DMS114 treated with DMSO at 0.1 percent for 48 hours (cell line): Measurements from ENCODE around the gene ZNF654.
"Not testable (repeated sequence)": the region's sequence is repeated elsewhere in the genome, so short reads cannot be mapped to it uniquely, and the experiment has no call there.

Source experiments
- DNase-seq: peaks from one replicate; lab custom pipeline; 2025; ENCODE audit not compliant: unreplicated experiment; lab: John Stamatoyannopoulos, UW

Gene ZNF654

DNA sequence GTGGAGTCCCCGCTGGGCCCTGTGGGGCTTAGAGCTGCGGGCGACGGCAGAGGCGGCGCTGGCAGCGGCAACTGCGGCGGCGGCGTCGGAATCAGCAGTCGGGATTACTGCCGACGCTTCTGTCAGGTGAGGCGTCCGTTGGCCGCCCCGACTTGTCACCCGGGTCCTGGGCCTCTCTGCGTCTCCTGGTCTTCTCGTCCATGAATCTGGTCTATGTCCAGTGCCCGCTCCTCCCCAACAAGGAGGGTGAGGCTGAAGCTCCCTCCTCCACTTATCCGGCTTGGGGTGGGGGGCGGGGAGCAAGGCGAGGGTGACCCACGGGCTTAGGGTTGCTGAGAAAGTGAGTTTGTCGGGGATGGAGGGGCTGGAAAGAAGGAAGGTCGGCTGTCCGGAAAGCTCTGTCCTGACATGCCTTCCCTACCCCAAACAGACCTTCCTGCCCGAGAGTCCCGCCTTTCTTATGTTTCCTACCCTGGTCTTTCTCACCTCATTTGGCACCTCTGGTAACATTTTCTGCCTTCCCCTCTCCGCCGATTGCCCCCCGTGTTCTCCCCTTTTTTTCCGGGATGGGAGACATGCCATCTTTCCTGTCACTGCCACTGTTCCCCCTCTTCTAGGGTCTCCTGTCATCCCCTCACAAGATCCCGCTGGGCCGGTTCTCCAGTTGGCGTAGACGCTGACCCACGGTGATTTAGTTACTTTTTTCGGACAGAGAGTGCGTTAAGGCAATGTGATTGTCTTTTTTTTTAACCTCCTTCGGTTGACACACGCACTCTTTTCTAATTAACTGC, 520 bp downstream of the ZNF654 start:
- peak; percentile 52 for DNase-seq

DNA sequence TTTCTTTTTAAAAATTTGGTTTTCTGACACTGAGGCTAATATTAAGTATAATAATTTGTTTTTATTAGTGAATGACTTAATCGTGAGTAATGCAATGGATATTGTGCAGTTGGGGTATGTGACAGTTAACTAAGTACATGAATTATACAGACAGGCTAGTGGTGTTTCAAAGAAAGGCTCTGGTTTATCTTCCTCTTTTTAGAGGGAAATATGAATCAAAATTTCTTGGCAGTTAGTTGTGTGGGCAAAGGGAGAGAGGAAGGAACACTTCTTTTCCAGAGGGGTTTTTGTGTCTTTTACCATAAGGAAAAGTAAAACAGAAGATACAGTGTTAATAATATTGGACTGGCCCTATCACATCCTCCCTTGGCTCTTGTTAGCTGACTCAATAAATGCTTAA, 2.7 kb downstream of the ZNF654 start:
- no peak for DNase-seq

DNA sequence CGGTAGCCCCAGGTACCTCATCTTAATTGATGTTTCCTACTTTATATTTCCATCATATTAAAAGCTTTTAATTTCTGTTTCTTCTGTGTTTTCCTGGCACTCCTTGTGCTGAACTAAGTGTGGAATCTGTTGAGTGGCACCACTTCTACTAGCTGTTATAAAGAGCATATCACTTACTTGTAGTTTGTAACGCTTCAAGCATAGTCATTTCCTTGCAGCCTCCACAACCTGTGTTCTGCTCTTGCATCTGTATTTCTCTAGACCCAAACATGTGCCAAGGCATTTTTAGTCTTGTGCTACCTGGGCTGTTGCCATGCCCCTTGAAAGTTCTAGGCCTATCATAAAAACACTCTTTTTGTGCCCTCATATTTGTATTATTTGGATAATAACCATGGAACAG, 16.0 kb downstream of the ZNF654 start:
- DNase-seq, result no peak

DNA sequence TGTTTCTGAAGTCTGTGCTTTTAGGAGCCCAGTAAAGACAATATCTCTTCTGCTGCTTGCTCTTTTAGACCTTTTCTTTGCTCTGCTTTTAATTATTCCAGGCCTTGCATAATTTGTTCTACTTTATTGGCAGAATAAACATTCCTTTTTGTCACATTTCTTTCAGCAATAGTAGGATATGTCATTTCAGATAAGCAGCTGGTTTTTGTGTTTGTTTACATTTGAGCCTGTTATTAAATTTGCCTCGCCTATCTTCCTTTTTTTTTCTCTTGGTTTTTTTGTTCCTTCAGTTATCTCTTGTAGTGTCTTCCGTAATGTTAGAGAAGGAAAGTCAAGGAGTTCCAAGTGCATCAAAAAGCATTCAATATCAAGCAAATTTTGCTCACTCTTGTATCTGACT, 16.4 kb downstream of the ZNF654 start:
- DNase-seq, result no peak

DNA sequence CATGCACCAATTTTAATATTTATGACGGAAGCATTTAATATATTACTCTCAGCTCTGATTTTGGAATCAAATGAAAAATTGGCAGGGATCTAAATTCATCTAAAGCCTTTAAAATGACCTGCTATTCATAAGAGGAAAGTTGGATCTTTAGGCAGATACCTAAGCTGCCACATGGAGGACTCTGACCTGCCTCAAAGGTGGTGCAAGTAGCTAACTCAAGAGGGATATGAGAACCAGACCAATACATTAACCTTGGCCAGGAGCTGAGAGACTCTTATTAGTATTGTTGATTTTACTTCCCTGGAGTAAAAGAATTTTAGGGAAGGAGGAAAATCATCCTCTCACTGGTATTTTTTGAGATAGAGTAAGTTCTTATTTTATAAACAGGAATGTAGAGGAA, 17.7 kb downstream of the ZNF654 start:
- DNase-seq, result no peak

DNA sequence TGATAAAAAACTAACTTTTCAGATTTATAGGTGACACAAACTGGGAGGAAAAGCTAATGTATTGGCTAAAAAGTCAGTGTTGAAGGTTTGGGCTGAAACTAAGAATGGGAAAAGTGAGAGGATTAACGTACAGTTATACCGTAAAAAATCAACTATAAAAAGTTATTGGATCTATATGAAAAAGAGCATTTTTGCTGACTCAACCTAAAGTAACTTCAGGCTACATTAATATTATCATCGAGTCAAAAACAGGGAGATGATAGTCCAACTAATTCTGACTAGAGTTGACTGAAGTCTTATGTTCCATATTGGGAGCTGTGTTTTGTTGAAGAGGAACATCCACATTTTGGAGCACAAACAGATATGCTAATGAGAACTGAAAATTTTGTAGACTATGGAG, 19.9 kb downstream of the ZNF654 start:
- no peak for DNase-seq

DNA sequence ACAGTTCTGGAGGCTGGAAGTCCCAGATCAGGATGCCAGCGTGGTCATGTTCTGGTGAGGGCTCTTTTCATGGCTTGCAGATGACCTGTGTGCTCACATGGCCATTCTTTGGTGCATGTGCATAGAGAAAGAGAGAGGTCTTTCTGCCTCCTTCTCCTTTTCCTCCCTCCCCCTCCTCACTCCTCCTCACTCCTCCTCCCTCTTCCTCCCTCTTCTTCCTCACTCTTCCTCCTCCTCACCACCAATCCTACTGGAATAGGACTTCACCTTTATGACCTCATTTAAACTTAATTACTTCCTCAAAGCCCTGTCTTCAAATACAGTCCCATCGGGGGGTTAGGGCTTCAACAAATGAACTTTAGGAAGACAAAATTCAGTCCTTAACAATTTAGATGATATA, 23.8 kb downstream of the ZNF654 start:
- no peak for DNase-seq

DNA sequence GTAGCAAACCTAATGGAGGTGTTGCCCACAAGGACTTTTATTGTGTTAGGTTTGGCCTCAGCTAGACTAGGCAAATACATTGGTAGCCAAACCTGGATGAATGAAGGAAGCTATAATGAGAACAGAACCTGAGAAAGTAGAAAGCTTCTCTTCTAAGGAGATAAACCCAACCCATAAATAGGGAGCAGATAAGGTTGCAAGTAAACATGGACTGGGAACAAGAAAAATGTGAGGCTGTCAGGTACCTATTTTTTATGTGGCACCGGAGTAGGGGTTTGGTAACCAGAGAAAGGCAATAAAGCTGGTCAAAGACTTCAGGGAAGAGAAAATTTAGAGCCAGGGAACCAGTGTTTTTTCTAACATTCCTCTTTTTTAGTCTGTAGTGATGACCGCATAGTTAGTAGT, 25.0 kb downstream of the ZNF654 start:
- DNase-seq, result no peak

DNA sequence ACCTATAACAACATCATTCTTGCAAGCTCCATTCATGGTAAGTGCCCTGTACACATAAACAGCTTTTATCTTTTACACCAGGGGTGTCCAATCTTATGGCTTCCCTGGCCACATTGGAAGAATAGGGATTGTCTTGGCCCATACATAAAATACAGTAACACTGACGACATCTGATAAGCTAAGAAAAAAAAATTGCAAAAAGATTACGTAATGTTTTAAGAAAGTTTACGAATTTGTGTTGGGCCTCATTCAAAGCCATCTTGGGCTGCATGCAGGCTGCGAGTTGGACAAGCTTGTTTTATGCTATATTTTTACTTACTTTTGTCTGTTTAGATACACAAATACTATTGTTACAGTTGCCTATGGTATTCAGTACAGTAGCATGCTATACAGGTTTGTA, 31.6 kb downstream of the ZNF654 start:
- no peak for DNase-seq

DNA sequence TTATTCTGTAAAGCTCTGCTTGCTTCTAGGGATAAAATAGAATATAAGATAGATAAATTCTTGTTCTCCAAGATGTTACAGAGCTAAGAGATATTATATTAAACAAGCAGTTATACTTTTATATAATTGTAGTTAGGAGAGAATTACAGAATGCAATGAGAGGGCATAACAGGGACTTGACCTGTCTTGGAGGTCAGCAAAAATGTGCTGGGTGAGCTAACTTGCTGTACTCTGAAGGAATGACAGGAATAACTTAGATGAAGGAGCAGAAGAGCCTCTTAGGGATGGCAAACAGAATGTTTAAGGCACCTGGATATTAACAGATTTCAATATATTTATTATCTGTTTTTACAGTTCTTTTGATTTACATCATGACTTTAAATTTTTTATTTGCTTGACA, 33.2 kb downstream of the ZNF654 start:
- no peak for DNase-seq

DNA sequence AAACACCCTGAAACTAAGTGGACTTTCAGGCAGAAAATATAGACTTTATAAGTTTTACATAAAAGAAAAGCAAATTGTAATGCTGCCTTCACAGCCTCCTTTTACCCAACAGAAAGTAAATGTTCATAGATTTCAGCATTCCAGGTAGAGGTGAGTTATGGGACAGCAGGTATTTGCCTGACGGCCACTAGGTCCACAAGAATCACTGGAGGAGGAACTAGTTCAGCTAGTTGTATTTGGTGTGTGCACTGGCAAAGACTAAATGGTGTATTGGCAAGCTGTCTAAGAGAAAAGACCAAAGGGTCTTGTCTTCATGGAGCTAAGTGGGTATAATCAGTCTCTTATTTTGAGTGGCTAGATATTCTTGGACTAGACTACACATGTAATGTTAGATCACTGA, 34.2 kb downstream of the ZNF654 start:
- DNase-seq, result no peak

DNA sequence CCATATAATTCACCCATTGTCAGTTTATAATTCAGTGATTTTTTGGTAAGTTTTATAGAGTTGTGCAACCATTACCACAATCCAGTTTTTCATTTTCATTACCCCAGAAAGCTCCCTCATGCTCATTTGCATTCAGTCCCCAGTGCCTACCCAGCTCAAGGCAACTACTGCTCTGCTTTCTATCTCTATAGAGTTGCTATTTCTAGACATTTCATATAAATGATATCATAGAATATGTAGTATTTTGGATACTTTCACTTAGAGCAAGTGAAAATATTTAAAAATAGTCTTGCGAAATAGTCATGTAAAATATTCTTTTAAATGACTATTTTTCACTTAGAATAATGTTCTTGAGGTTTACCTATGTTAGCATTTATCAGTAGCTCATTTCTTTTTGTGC, 42.1 kb downstream of the ZNF654 start:
- no peak for DNase-seq

DNA sequence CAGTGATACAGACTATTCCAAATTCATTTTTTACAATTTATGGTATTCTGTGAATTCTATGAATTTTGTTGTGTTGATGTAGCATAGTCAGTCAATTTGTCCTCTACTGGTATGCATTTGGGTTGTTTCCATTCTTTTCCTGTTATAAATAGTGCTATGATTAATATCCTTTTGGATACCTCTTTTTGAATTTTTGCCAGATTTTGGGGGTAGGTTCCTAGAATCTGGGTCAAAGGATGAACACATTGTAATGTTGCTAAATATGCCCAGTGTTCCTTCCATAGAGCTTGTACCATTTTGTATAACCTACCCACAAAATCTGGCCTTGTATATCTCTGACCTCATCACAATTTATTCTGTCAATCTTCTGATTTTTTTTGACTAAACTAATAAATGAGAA, 46.3 kb downstream of the ZNF654 start:
- DNase-seq, result no peak

DNA sequence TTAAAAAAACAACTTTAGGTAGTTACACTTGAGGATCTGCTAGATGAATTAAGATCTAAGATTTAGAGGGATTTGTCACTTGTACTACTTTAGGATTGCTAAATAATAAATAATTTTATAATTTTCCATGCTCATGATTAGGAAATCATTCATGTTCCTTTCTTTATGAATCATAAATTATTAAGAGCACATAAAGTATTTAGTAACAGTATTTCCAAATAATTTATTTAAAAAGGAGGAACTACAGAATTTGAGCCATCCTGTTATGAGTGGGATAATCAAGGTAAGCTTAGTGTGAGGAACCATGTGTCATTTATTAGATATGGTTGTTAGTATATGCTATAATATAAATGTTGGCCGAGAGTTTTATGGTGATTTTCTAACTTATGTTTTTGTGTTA, 53.2 kb downstream of the ZNF654 start:
- no peak for DNase-seq

DNA sequence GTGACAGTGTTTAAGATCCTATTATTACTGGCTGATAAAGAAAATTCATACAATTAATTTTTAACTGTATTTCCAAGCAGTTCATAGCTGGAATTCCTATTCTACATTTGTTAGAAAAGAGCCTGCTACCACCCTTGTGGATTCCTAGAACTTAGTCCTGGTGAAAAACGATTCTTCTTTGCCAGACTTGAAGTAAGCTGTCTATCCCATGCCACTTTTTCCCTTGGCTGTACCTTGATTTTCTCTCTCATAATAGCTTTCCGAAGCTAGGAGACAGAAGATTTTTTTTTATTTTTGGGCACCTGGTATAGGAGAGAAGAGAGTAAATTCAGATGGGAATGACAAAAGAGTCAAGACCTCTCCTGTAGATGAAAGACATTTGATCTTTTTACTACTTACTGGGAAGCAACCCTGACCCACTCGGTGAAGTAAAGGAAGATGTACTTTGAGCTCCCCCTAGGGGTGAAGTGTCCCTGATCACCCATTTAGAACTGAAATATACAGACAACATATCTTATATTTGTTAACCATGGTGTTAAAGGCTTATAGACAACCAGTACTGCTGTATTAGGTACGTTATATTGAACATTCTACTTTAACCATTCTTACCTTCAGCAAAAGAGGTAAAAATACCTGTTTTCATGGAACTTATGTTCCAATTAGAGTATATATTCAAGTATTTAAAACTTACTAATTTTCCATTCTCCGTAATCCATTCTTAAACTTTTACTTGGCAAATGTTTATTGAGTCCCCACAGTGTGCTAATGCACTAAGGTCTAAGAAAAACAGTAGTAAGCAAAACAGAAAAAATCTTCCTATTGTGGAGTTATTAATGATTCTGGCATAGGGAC, 54.5 kb downstream of the ZNF654 start:
- DNase-seq, result peak; percentile 87

DNA sequence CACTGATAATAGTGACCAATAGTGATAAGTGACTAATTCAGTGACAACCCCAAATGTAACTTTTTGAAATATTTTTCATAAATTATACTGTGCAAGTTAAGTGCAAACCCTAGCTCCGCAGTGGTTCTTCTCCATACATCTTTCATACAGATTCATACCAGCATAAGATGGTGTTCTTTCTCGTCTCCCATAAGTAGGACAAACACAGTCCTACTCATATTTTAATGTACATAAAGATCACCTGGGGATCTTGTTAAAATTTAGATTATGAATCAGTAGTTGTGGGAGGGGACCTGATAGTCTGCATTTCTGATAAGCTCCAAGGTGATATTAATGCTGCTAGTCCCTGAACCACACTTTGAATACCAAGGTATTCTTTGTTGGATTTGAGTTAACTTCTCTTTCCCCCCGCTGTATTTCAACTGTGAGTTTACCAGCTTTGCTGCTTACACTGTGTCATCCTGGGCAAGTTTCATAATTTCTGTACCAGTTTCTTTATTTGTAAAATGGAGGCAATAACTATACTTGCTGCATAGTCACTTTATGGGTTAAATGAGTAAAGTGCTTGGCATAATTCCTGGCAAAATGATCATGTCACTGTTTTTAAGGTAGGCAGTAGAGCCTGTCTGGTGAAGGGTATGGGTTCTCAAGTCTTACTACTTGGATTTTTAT, 56.0 kb downstream of the ZNF654 start:
- DNase-seq, result no peak

DNA sequence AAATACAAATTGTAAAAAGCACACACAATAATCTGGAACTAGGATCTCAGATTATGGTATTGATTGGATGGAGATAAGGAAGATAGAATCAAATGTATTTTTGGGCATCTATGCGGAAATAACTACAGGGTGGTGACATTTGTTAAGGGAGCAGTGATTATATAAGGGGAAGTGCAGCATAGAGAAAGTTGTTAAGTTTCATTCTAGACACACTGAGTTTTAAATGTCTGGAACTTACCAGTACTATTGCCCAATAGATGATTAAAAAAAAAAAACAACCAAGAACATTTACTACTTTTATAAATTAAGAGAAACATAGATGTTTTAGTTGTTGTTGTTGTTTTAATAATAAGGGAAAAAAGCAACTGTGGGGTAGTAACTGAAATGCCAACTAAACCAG, 58.6 kb downstream of the ZNF654 start:
- no peak for DNase-seq

DNA sequence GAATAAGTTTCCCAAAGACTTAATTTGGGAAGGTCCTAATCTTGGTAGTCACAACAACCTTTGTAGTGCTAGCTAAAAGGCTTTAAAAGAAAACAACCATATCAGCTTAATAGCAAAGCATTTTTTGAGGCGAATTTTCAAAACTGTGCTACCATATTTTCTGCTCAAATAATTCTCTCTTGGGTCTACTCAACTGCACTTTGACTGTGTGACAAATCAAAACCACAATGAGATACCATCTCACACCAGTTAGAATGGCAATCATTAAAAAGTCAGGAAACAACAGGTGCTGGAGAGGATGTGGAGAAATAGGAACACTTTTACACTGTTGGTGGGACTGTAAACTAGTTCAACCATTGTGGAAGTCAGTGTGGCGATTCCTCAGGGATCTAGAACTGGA, 59.5 kb downstream of the ZNF654 start:
- not testable (repeated sequence) for DNase-seq

DNA sequence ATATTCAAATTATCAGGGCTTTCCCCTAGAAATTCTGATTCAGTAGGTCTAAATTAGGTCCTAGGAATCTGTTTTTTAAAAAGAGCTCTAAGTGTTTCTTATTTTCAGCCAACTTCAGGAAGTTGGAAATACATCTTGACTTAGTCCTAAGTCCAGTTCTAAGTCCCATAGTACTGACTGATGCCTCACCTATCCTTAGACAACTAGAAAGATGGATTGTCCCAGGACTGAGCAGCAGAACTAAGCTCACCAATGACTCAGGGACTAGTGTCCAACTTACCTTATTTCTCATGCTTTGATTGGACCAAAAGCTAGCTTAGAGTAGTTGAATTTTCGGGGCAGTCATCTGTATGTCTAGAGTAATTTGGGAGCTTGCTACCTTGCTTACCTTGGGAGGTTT, 64.5 kb downstream of the ZNF654 start:
- no peak for DNase-seq

DNA sequence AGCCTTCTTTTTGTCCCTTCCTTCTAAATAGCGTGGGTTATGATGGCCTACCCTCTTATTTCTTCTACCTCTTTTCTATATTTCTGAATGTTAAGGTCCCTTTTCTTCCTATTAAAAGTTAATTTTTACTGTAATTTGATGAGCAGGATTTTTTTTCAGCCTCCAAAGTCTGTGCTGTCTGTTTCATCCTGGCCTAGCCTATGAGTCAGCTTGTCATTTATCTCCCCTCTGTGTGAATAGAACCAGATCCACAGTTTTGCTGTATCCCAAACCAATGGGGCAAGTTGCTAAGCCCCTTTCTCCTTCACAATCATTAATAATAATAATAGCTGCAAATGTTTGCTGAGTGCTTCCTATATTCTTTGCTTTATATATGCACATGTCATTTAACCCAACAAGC, 72.6 kb downstream of the ZNF654 start:
- DNase-seq, result no peak

DNA sequence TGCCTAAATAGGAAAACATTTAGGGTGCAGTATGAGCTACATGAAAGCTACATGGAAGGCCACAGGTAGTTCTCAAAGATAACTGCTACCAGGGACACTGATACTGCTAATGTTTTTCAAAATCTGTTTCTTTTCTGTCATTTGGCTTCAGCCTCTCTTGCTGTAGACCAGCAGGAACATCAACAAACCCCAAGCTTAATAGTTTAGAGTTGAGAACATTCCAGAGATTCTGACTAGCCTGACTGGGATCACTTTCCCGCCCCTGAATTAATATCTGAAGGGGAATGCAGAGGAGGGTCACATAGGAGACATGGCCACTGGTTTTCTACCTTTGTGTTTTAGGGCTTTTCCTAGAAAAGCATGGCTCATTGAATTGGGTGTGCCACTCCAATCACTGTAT, 73.8 kb downstream of the ZNF654 start:
- no peak for DNase-seq

DNA sequence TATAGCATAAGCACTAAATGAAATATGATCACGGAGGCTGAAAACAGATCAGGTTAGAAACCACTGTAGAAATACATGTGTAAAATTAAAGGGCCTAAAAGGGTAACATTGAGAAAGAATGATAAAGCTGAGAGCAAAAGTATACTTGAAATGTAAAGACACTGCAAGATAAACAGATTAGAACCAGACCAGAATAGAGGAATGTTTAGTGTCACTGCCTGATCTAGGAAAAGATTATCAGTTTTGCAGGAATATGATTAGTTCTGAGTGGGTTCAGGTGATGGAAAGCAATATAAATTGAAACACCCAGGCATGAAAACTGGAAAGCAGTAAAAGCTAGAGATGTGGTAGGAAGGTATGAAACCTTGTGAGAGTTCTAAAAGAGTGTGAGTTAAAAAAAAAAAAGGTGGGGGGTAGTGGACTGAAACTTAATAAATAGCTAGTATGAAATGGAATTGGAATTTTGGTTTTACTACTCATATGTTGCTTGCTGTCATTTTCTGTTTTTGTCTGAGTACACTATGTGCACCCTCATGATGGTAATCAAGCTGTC, 74.7 kb downstream of the ZNF654 start:
- no peak for DNase-seq
